ENCODE results near the gene EFCC1. TPM values are rescaled to one million over a fixed set of nuclear protein-coding genes. Genes with fewer than 3 reads are reported as not detected.

The EFCC1 gene
- total RNA-seq, 2 experiments from 2014 or later, result 0.10 to 0.20 TPM

- H3K27ac Mint-ChIP-seq, result no peak overlapping the region
- peaks cover 38% of the 10 kb centered on the region for H3K4me1 Mint-ChIP-seq (ENCODE audit: low read depth)
Observed at GRCh38 chr3:129018271-129018670, 17.2 kb downstream of the EFCC1 start.

GRCh38 chr3:129018751-129019150 is 17.6 kb downstream of the EFCC1 start:
- DNase-seq, result no peak
- Mint-ChIP-seq H3K9me3 (no peaks in the 10 kb centered on the region), H3K4me3 (no peak overlapping the region), H3K27ac (no peak overlapping the region), H3K36me3 (ENCODE audit: low read depth) (peaks cover 1% of the 10 kb centered on the region), H3K4me1 (ENCODE audit: low read depth) (peaks cover 38% of the 10 kb centered on the region), H3K27me3 (ENCODE audit: low read depth) (no peaks in the 10 kb centered on the region)
- intact Hi-C loops (cut with micrococcal nuclease), result loop anchor here (5.0 kb wide), 1 partner anchor 366 kb away; the partner anchor contains the start of gene RPN1
- CTCF ChIA-PET, result interaction anchor here (7.0 kb wide), 1 partner anchor 48 kb away, joined by 84 read pairs; no protein-coding TSS in a partner anchor

More at GRCh38 chr3:129018271-129018670, 17.2 kb downstream of the EFCC1 start:
- no peak for DNase-seq
- no peak overlapping the region for H3K4me3 Mint-ChIP-seq
- no peaks in the 10 kb centered on the region for H3K9me3 Mint-ChIP-seq
- peaks cover 1% of the 10 kb centered on the region for H3K36me3 Mint-ChIP-seq (ENCODE audit: low read depth)
- intact Hi-C loops (cut with micrococcal nuclease), result loop anchor here (5.0 kb wide), 1 partner anchor 366 kb away; the partner anchor contains the start of gene RPN1
- CTCF ChIA-PET, result interaction anchor here (7.0 kb wide), 1 partner anchor 47 kb away, joined by 84 read pairs; no protein-coding TSS in a partner anchor
- no peaks in the 10 kb centered on the region for H3K27me3 Mint-ChIP-seq (ENCODE audit: low read depth)

GRCh38 chr3:129019266-129019665 is 18.2 kb downstream of the EFCC1 start:
- CTCF ChIA-PET, result interaction anchor here (1.3 to 7.0 kb wide), 3 partner anchors 15 to 144 kb away, joined by 4 to 84 read pairs (median 4); no protein-coding TSS in a partner anchor
- H3K27me3 Mint-ChIP-seq (ENCODE audit: low read depth), result no peaks in the 10 kb centered on the region
- peaks cover 1% of the 10 kb centered on the region for H3K36me3 Mint-ChIP-seq (ENCODE audit: low read depth)
- H3K9me3 Mint-ChIP-seq, result no peaks in the 10 kb centered on the region
- no peak overlapping the region for H3K27ac Mint-ChIP-seq
- intact Hi-C loops (cut with micrococcal nuclease), result loop anchor here (5.0 kb wide), 1 partner anchor 367 kb away; the partner anchor contains the start of gene RPN1
- no peak for DNase-seq
- no peak overlapping the region for H3K4me3 Mint-ChIP-seq
- peaks cover 38% of the 10 kb centered on the region for H3K4me1 Mint-ChIP-seq (ENCODE audit: low read depth)

GRCh38 chr3:129020691-129021090 is 19.6 kb downstream of the EFCC1 start:
- Mint-ChIP-seq H3K27me3 (ENCODE audit: low read depth) (no peaks in the 10 kb centered on the region), H3K36me3 (ENCODE audit: low read depth) (peaks cover 1% of the 10 kb centered on the region), H3K27ac (no peak overlapping the region), H3K4me1 (ENCODE audit: low read depth) (peaks cover 28% of the 10 kb centered on the region), H3K4me3 (no peak overlapping the region), H3K9me3 (no peaks in the 10 kb centered on the region)
- CTCF ChIA-PET, result interaction anchor here (0.8 to 7.0 kb wide), 4 partner anchors 17 to 142 kb away, joined by 3 to 84 read pairs (median 4); no protein-coding TSS in a partner anchor
- intact Hi-C loops (cut with micrococcal nuclease), result no loop called here
- DNase-seq, result no peak

- Mint-ChIP-seq H3K27me3 (ENCODE audit: low read depth) (no peaks in the 10 kb centered on the region), H3K27ac (no peak overlapping the region), H3K9me3 (no peaks in the 10 kb centered on the region), H3K4me1 (ENCODE audit: low read depth) (peaks cover 24% of the 10 kb centered on the region), H3K4me3 (no peak overlapping the region), H3K36me3 (ENCODE audit: low read depth) (peaks cover 1% of the 10 kb centered on the region)
- DNase-seq, result no peak
- CTCF ChIA-PET, result interaction anchor here (1.6 to 2.4 kb wide), 3 partner anchors 17 to 50 kb away, joined by 4 to 11 read pairs (median 7); no protein-coding TSS in a partner anchor
- intact Hi-C loops (cut with micrococcal nuclease), result no loop called here
Observed at GRCh38 chr3:129021140-129021551, 20.0 kb downstream of the EFCC1 start.

GRCh38 chr3:129022114-129023007 is 21.3 kb downstream of the EFCC1 start:
- CTCF ChIA-PET, result interaction anchor here (0.6 to 2.4 kb wide), 7 partner anchors 9 to 323 kb away, joined by 3 to 11 read pairs (median 4); partner anchors contain the start of gene CFAP92
- H3K36me3 Mint-ChIP-seq (ENCODE audit: low read depth), result peaks cover 1% of the 10 kb centered on the region
- no peak for DNase-seq
- H3K4me3 Mint-ChIP-seq, result no peak overlapping the region
- H3K27ac Mint-ChIP-seq, result no peak overlapping the region
- peaks cover 19% of the 10 kb centered on the region for H3K4me1 Mint-ChIP-seq (ENCODE audit: low read depth)
- no peaks in the 10 kb centered on the region for H3K27me3 Mint-ChIP-seq (ENCODE audit: low read depth)
- intact Hi-C loops (cut with micrococcal nuclease), result no loop called here
- no peaks in the 10 kb centered on the region for H3K9me3 Mint-ChIP-seq

GRCh38 chr3:129023008-129023358 is 21.9 kb downstream of the EFCC1 start:
- intact Hi-C loops (cut with micrococcal nuclease), result no loop called here
- H3K27me3 Mint-ChIP-seq (ENCODE audit: low read depth), result no peaks in the 10 kb centered on the region
- H3K4me1 Mint-ChIP-seq (ENCODE audit: low read depth), result peaks cover 12% of the 10 kb centered on the region
- H3K4me3 Mint-ChIP-seq, result no peak overlapping the region
- no peak for DNase-seq
- H3K27ac Mint-ChIP-seq, result no peak overlapping the region
- H3K9me3 Mint-ChIP-seq, result no peaks in the 10 kb centered on the region
- CTCF ChIA-PET, result interaction anchor here (0.6 to 2.4 kb wide), 7 partner anchors 8 to 323 kb away, joined by 3 to 11 read pairs (median 3); no protein-coding TSS in a partner anchor
- H3K36me3 Mint-ChIP-seq (ENCODE audit: low read depth), result peaks cover 1% of the 10 kb centered on the region

- Mint-ChIP-seq H3K4me1 (ENCODE audit: low read depth) (peaks cover 7% of the 10 kb centered on the region), H3K27ac (no peak overlapping the region)
- CTCF ChIA-PET, result interaction anchor here (1.5 to 7.2 kb wide), 2 partner anchors 8 to 28 kb away, joined by 3 to 64 read pairs; no protein-coding TSS in a partner anchor
Observed at GRCh38 chr3:129023909-129024308, 22.8 kb downstream of the EFCC1 start.

GRCh38 chr3:129025108-129025507 is 24.0 kb downstream of the EFCC1 start:
- Mint-ChIP-seq H3K4me1 (ENCODE audit: low read depth) (peaks cover 7% of the 10 kb centered on the region), H3K4me3 (no peak overlapping the region), H3K27me3 (ENCODE audit: low read depth) (no peaks in the 10 kb centered on the region), H3K9me3 (no peaks in the 10 kb centered on the region), H3K36me3 (ENCODE audit: low read depth) (no peaks in the 10 kb centered on the region), H3K27ac (no peak overlapping the region)
- CTCF ChIA-PET, result interaction anchor here (0.6 to 7.2 kb wide), 8 partner anchors 9 to 221 kb away, joined by 4 to 64 read pairs (median 7); partner anchors contain the start of gene CFAP92
- intact Hi-C loops (cut with micrococcal nuclease), result no loop called here
- no peak for DNase-seq

More at GRCh38 chr3:129023909-129024308, 22.8 kb downstream of the EFCC1 start:
- no peaks in the 10 kb centered on the region for H3K27me3 Mint-ChIP-seq (ENCODE audit: low read depth)
- DNase-seq, result no peak
- intact Hi-C loops (cut with micrococcal nuclease), result no loop called here
- no peaks in the 10 kb centered on the region for H3K36me3 Mint-ChIP-seq (ENCODE audit: low read depth)
- no peaks in the 10 kb centered on the region for H3K9me3 Mint-ChIP-seq
- no peak overlapping the region for H3K4me3 Mint-ChIP-seq

GRCh38 chr3:129025691-129026435 is 24.8 kb downstream of the EFCC1 start:
- Mint-ChIP-seq H3K4me1 (ENCODE audit: low read depth) (peaks cover 7% of the 10 kb centered on the region), H3K27me3 (ENCODE audit: low read depth) (no peaks in the 10 kb centered on the region), H3K36me3 (ENCODE audit: low read depth) (no peaks in the 10 kb centered on the region), H3K4me3 (peak overlapping the region; percentile 77), H3K9me3 (no peaks in the 10 kb centered on the region), H3K27ac (no peak overlapping the region)
- DNase-seq, result no peak
- intact Hi-C loops (cut with micrococcal nuclease), result loop anchor here (2.0 kb wide), 1 partner anchor 31 kb away; the partner anchor contains the start of gene CFAP92
- CTCF ChIA-PET, result interaction anchor here (0.6 to 7.2 kb wide), 13 partner anchors 10 to 220 kb away, joined by 3 to 64 read pairs (median 5); partner anchors contain the start of genes CFAP92 and RAB43

- intact Hi-C loops (cut with micrococcal nuclease), result loop anchor here (1.0 to 2.0 kb wide), 10 partner anchors 11 to 251 kb away; partner anchors contain the start of genes ACAD9, CFAP92, COPG1 and HMCES
- H3K27me3 Mint-ChIP-seq (ENCODE audit: low read depth), result no peaks in the 10 kb centered on the region
- H3K4me1 Mint-ChIP-seq (ENCODE audit: low read depth), result peaks cover 7% of the 10 kb centered on the region
- H3K4me3 Mint-ChIP-seq, result peak overlapping the region; percentile 77
- no peaks in the 10 kb centered on the region for H3K36me3 Mint-ChIP-seq (ENCODE audit: low read depth)
- DNase-seq, result peak; percentile 96
- H3K27ac Mint-ChIP-seq, result peak overlapping the region; percentile 82
- no peaks in the 10 kb centered on the region for H3K9me3 Mint-ChIP-seq
- CTCF ChIA-PET, result interaction anchor here (0.7 to 7.2 kb wide), 17 partner anchors 10 to 219 kb away, joined by 3 to 64 read pairs (median 5); partner anchors contain the start of genes CFAP92 and RAB43
Observed at GRCh38 chr3:129026728-129027543, 25.8 kb downstream of the EFCC1 start.
